ENCODE measurements around the gene NUCKS1.

The NUCKS1 gene

DNA sequence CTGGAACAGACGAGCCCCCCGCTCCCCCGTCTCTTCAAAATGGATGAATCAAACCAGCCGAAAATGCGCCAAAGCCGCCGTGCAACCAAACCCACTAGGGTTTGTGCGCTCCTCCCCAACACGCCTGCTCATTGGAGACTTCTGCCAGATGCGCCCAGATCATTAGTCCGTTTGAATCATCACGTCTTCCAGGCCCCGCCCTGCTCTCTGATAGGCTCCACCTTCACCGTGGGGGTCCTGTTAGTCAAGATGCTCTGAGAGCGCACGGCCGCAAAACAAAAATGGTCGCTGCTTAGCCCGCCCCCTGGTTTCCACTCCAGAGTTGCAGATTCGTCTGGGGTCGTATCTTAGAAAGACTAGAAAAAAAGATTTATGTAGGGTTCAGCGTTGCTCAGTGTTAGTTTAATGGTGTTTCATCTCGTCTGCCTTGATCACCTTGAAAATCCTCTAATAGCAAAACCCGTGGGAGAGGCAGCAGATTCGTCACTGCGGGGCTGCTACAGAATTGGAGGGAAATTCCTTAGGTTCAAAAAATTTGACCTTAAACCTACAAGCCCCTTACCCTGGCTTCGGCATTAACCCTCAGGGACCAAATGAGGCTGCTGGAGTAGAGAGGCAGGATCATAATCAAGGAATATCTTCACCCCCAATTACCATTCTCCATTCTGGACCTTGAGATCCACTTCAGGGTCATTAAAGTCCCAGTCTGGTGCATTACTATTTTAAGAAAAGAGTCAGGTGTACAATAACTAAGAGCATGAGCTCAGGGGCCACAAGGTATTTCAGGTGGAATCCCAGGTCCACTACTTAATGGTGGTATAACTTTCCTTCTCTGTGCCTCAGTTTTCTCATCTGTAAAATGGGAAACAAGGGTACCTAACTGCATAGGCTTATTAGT lies at the start of gene NUCKS1:
TSS of gene NUCKS1 (minus strand) at position 45 of the 898 bp plus-strand sequence. CDS start 209 bp downstream, outside the sequence.
- peak; percentile 99 for DNase-seq (ENCODE audit: low spot score)

GRCh38 chr1:205798577-205798976 lies 48.6 kb upstream of the NUCKS1 start:
- no peak for DNase-seq (ENCODE audit: low spot score)

DNA sequence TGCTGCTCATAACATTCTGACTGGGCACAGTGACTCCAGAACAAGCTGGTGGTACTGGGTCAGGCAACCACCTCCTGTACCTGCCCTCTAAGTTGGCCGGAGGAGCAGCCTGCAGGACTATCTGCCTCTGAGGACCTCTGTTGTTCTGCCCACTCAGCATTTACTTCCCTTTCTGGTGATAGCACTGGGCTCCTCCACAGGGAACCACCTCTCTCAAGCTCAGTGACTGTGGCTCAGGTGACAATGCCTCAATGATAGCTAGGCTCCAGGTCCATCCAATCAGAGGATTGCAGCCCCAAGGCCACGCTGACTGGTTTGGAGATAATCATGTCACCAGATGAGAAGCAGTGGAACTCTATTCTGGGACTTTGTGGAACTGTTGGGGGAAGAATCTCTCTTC lies 47.2 kb upstream of the NUCKS1 start:
- no peak for DNase-seq (ENCODE audit: low spot score)

GRCh38 chr1:205794011-205794730 lies 44.2 kb upstream of the NUCKS1 start:
- DNase-seq (ENCODE audit: low spot score): no peak

DNA sequence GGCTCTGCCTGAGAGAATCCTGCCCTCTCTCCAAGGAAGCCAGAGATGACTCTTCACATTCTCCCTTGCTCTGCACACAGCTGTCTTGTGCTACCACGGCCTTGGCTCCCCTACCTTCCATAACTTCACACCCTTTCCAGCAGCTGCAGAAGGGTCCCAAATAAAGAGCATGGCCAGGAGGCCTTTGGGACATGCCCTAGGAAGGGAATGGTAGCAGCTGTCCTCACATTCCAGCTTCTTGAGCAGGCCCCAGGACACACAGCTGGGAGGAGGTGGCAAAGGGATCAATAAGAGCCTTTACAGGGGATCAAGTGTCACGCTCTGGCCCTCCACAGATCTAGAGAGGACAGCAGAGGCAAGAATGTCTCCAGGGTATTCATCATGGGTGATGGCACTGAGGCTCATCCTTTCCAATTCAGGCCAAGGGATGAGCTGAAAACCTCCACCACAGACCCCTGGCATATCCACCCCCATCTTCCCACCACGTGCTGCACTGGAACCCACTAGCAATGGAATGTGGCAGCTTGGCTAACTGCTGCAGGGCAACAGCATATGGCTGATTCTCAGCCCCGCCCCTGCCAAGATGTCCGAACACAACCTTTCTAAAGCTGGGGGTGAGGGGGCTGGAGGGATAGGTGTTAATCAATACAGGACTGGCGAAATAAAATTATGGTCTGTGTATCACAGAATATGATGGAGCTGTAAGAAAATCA lies 43.1 kb upstream of the NUCKS1 start:
- no peak for DNase-seq (ENCODE audit: low spot score)

DNA sequence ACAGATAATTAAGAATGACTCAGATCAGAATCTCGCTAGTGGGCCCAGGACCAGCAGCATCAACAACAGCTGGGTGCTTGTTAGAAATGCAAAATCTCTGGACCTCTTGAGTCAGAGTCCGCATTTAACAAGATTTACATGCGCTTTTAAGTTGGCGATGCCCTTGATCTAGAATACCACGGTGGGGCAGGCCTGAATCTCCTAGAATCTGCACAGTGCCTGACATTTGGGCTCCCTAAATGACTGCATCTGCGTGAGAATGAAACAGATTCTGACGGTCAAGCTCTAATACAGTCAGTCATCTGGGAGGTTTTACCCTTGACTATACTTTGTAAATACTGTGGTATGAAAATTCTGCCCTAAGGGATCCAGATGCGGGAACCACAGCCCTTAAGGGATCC lies 42.5 kb upstream of the NUCKS1 start:
- no peak for DNase-seq (ENCODE audit: low spot score)

- peak; percentile 86 for DNase-seq (ENCODE audit: low spot score)
Observed at GRCh38 chr1:205791568-205792180, 41.7 kb upstream of the NUCKS1 start.

- no peak for DNase-seq (ENCODE audit: low spot score)
Observed at GRCh38 chr1:205787287-205787916, 37.4 kb upstream of the NUCKS1 start.

DNA sequence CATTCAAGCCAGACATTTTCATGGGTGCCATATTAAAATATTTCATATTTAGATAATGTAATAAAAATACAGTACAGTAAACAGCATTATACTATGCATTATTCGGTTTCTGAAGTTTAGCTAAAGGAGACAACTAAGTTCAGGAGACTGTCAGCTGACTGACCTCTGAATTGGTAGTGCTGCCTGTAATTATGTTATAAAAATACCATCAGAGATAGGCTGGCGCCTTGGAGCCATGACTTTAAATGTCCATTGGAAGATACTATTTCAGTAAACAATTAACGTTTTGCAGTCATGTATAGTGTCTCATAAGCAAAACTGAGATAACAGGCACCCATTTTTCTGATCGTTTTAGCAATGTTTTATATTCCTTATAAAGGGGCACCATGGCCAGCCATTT lies 36.6 kb upstream of the NUCKS1 start:
- no peak for DNase-seq (ENCODE audit: low spot score)

- no peak for DNase-seq (ENCODE audit: low spot score)
Observed at GRCh38 chr1:205785446-205785845, 35.5 kb upstream of the NUCKS1 start.

GRCh38 chr1:205783904-205784303 lies 33.9 kb upstream of the NUCKS1 start:
- DNase-seq (ENCODE audit: low spot score): no peak

- no peak for DNase-seq (ENCODE audit: low spot score)
Observed at GRCh38 chr1:205783433-205783795, 33.4 kb upstream of the NUCKS1 start.

DNA sequence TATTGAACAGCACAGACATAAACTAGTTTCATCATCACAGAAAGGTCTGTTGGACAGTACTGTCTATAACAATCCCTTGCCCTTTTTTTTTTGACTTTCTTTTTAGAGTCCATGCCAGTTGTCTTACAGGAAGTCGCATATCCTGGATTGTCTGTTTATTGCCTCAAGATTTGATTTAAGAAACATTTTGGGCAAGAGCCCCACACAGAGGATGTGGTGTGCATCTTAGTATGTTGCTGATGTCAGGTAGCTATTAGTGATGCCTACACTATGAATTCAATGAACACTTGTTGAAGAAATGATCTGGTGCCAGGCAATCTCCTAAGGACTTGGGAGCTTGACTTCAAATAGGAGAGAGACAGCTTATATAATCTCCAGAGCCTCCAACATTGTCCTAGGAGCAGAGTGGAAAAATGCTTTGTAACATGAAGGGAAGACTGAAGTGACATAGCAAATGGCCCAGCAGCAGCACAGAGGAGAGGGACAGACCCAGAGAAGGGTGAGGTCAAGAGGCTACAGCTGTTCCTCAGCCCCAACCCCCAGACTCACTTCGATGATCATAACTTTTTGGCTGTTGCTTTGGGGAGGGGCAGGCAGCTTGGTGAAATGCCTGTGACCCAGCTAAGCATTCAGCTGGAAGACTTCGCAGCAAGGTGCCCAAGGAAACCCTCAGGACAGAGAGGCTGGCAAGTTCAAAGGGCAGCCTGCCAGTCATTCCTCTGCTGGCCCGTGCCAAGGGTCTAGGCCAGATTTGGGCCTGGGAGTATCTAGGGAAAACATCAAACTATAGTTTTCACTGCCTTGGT lies 32.8 kb upstream of the NUCKS1 start:
- DNase-seq (ENCODE audit: low spot score): no peak

DNA sequence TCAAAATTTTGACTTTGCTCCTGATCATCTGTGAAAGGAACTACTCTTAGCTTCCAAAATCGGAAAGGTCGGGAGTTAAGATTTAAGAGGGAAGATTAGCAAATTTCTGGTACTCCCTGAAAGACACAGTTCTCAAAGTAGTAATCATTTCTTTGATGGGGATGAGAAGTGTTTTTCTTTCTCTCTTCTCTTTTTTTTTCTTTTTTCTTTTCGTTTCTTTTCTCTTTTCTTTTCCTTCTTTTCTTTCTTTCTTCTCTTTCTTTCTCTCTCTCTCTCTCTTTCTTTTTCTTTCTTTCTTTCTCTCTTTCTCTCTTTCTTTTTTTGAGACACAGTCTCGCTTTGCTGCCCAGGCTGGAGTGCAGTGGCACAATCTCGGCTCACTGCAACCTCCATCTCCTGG lies 30.4 kb upstream of the NUCKS1 start:
- DNase-seq (ENCODE audit: low spot score): no peak

GRCh38 chr1:205777994-205778393 lies 28.0 kb upstream of the NUCKS1 start:
- peak; percentile 28 for DNase-seq (ENCODE audit: low spot score)

DNA sequence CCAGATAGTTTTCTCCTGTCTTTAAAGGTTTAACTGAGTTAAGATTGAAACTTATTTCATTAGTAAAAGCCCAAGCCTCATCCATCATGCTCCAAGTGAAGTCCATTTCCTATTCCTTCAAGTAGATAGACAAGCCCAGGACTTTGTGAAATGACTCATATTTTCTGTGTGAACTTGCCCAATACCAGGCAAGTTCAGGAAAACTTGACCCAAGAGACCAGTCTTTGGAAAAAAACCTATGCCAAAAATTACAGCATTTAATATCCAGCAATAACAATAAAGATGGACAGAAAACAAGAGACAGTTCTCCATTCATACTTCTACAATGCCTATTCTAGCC lies 25.7 kb upstream of the NUCKS1 start:
- DNase-seq (ENCODE audit: low spot score): no peak

GRCh38 chr1:205775015-205775716 lies 25.2 kb upstream of the NUCKS1 start, which contains the start of gene RAB29:
Gene RAB29 (minus strand): TSS chr1:205775482. CDS start chr1:205774956, 526 bp downstream.
- DNase-seq (ENCODE audit: low spot score): peak; percentile 96

- peak; percentile 17 for DNase-seq (ENCODE audit: low spot score)
Observed at GRCh38 chr1:205774198-205775014, 24.4 kb upstream of the NUCKS1 start.

GRCh38 chr1:205772607-205773032 lies 22.6 kb upstream of the NUCKS1 start:
- DNase-seq (ENCODE audit: low spot score): no peak
